GM12878 (cell line): ENCODE data around the gene F2RL3. TPM values are rescaled to one million over a fixed set of nuclear protein-coding genes. Genes with fewer than 3 reads are reported as not detected.
A peak's percentile ranks its signal among the peaks of the same experiment; 100 is the strongest.

Experiments
- ATAC-seq: fragments of 200-7000 bp; cut with Tn5 transposase; 3 replicates; pipeline ENCODE4 v1.9.1; 2020; ENCODE audit warnings: mild to moderate bottlenecking, moderate library complexity
- BruUV-seq: library from RNA; stranded (reverse); fragments of 400-500 nt; replicated peaks from 2 replicates; lab custom pipeline; 2021; lab: Mats Ljungman, UMichigan
- CTCF ChIA-PET: fragments of 300-600 bp; sonication (Branson Sonifier 250); formaldehyde crosslinking; extraction: SDS; loops from one replicate; lab custom pipeline; 2021; ENCODE audit warnings: inconsistent platforms; lab: Yijun Ruan, JAX
- POLR2A ChIA-PET: fragments of 350-600 bp; formaldehyde crosslinking; extraction: SDS; loops from one replicate; lab custom pipeline; 2021; ENCODE audit warnings: inconsistent platforms; lab: Charles Lee
- RAD21 ChIA-PET: fragments of 300-600 bp; sonication (Branson Sonifier 250); formaldehyde crosslinking; loops from one replicate; lab custom pipeline; 2023; ENCODE audit warnings: antibody characterized with exemption; ENCODE audit not compliant: unreplicated experiment; lab: Charles Lee
- SMC1A ChIA-PET: fragments of 300-600 bp; sonication (Branson Sonifier 250); formaldehyde crosslinking; loops from one replicate; lab custom pipeline; 2023; ENCODE audit not compliant: unreplicated experiment, uncharacterized antibody; lab: Charles Lee
- DNase-seq: peaks from one replicate; pipeline ENCODE4 v3.0.0-alpha.2; 2011; ENCODE audit warnings: low read depth, low spot score
- FAIRE-seq: peaks from 3 replicates; lab custom pipeline; 2011; peaks lifted over from hg19 to GRCh38; lab: Jason Lieb, UNC
- H2AFZ ChIP-seq: 2 replicates; pipeline ENCODE4 v1.6.0; 2011; ENCODE audit warnings: low read depth, low read length, control low read depth; ENCODE audit not compliant: control insufficient read depth
- H3K27ac ChIP-seq: 2 replicates; pipeline ENCODE4 v1.5.1; 2011; ENCODE audit warnings: control low read depth; ENCODE audit not compliant: control insufficient read depth, insufficient read depth
- H3K27me3 ChIP-seq, 2 experiments: replicated peaks in 1 of 2; 2 replicates each; pipeline versions ENCODE4 v1.6.0 to v1.6.1; 2011; ENCODE audit warnings: low read length in 1 of 2; ENCODE audit not compliant: control insufficient read depth in 2 of 2, insufficient read depth in 2 of 2
- H3K36me3 ChIP-seq, 2 experiments: 2 replicates each; pipeline ENCODE4 v1.5.1; 2011; ENCODE audit warnings: low read length in 1 of 2; ENCODE audit not compliant: control insufficient read depth in 2 of 2, insufficient read depth in 2 of 2
- H3K4me1 ChIP-seq: 2 replicates; pipeline ENCODE4 v1.6.1; 2011; ENCODE audit warnings: mild to moderate bottlenecking, low read length, moderate library complexity, mixed read lengths; ENCODE audit not compliant: control insufficient read depth, insufficient read depth
- H3K4me2 ChIP-seq: 2 replicates; pipeline ENCODE4 v1.6.0; 2011; ENCODE audit warnings: control low read depth; ENCODE audit not compliant: control insufficient read depth, insufficient read depth
- H3K4me3 ChIP-seq: fragments of 200-600 bp; sonication (generic); 2 replicates; pipeline ENCODE4 v1.5.1; 2016
- H3K79me2 ChIP-seq: 2 replicates; pipeline ENCODE4 v1.6.0; 2011; ENCODE audit warnings: low read length; ENCODE audit not compliant: control insufficient read depth, insufficient read depth
- H3K9ac ChIP-seq: 2 replicates; pipeline ENCODE4 v1.8.0; 2011; ENCODE audit warnings: low read length, control low read depth, mixed read lengths; ENCODE audit not compliant: control insufficient read depth, insufficient read depth
- H3K9me3 ChIP-seq: replicated peaks from 3 replicates; pipeline ENCODE4 v1.5.1; 2011; ENCODE audit warnings: mild to moderate bottlenecking, low read length; ENCODE audit not compliant: control insufficient read depth, insufficient read depth
- H4K20me1 ChIP-seq: 2 replicates; pipeline ENCODE4 v1.6.0; 2011; ENCODE audit not compliant: control insufficient read depth, insufficient read depth
- DPF2 ChIP-seq: fragments of 450-650 bp; IDR thresholded peaks from 2 replicates; pipeline ENCODE4 v1.6.1; 2017; ENCODE audit warnings: mild to moderate bottlenecking
- HDAC6 ChIP-seq: fragments of 200-600 bp; sonication (generic); IDR thresholded peaks from one replicate; pipeline ENCODE4 v1.8.0; 2017; ENCODE audit warnings: antibody characterized with exemption; ENCODE audit not compliant: unreplicated experiment
- IKZF2 ChIP-seq, 2 experiments: fragments of 450-650 bp; IDR thresholded peaks; 2 replicates each; pipeline ENCODE4 v1.6.1; 2017; ENCODE audit warnings: mild to moderate bottlenecking in 2 of 2, moderate library complexity in 2 of 2
- LARP7 ChIP-seq: fragments of 450-650 bp; IDR thresholded peaks from 2 replicates; pipeline ENCODE4 v1.6.1; 2017; ENCODE audit warnings: mild to moderate bottlenecking
- MEF2B ChIP-seq: fragments of 450-650 bp; IDR thresholded peaks from 2 replicates; pipeline ENCODE4 v1.6.1; 2018; ENCODE audit warnings: mild to moderate bottlenecking, moderate library complexity; ENCODE audit not compliant: partially characterized antibody, poor library complexity, severe bottlenecking
- POLR2AphosphoS2 ChIP-seq: IDR thresholded peaks from 2 replicates; pipeline ENCODE4 v1.6.1; 2011; ENCODE audit warnings: low read depth, mild to moderate bottlenecking, low read length, improper control_type of control experiment, moderate library complexity
- POU2F2 ChIP-seq: IDR thresholded peaks from 3 replicates; pipeline ENCODE4 v1.6.1; 2011; ENCODE audit warnings: low read depth, mild to moderate bottlenecking, low read length, borderline replicate concordance
- RAD21 ChIP-seq: IDR thresholded peaks from 2 replicates; pipeline ENCODE4 v1.6.1; 2011; ENCODE audit warnings: mild to moderate bottlenecking, low read depth, low read length, moderate library complexity; ENCODE audit not compliant: insufficient read depth
- RCOR1 ChIP-seq: conservative IDR thresholded peaks from 2 replicates; pipeline ENCODE4 v1.6.1; 2012; ENCODE audit warnings: low read depth, low read length, improper control_type of control experiment
- REST ChIP-seq: IDR thresholded peaks from 2 replicates; pipeline ENCODE4 v1.6.1; 2012; ENCODE audit warnings: mild to moderate bottlenecking, low read depth, low read length
- SREBF1 ChIP-seq: IDR thresholded peaks from 2 replicates; pipeline ENCODE4 v1.6.1; 2012; ENCODE audit warnings: mild to moderate bottlenecking, low read length
- TBL1XR1 ChIP-seq: IDR thresholded peaks from 2 replicates; pipeline ENCODE4 v1.6.1; 2012; ENCODE audit warnings: low read depth, low read length, improper control_type of control experiment
- TCF12 ChIP-seq: IDR thresholded peaks from 2 replicates; pipeline ENCODE4 v1.6.1; 2011; ENCODE audit warnings: low read depth, mild to moderate bottlenecking, low read length
- TCF3 ChIP-seq: IDR thresholded peaks from 2 replicates; pipeline ENCODE4 v1.6.1; 2012; ENCODE audit warnings: low read depth, mild to moderate bottlenecking, low read length, borderline replicate concordance; ENCODE audit not compliant: insufficient read depth
- ZBED1 ChIP-seq: IDR thresholded peaks from 2 replicates; pipeline ENCODE4 v1.6.1; 2016; ENCODE audit warnings: borderline replicate concordance
- ZNF217 ChIP-seq: fragments of 450-650 bp; IDR thresholded peaks from 2 replicates; pipeline ENCODE4 v1.6.1; 2017; ENCODE audit warnings: antibody characterized with exemption, mild to moderate bottlenecking
- ZNF274 ChIP-seq: IDR thresholded peaks from one replicate; pipeline ENCODE4 v1.8.0; 2011; ENCODE audit not compliant: insufficient read length, insufficient read depth
- ZSCAN29 ChIP-seq: fragments of 450-650 bp; IDR thresholded peaks from 2 replicates; pipeline ENCODE4 v1.6.1; 2017; ENCODE audit warnings: mild to moderate bottlenecking, moderate library complexity
- WGBS: methylation state at CpG from one replicate; pipeline ENCODE4 v1.1.6; 2016; ENCODE audit warnings: low lambda C conversion rate; ENCODE audit not compliant: insufficient replicate concordance, insufficient coverage; ENCODE audit errors: missing lambda C conversion rate; 5-methylcytosine and 5-hydroxymethylcytosine counted together
- in situ Hi-C: fragments of 300-500 bp; cut with MboI; formaldehyde crosslinking; loops from 9 replicates; pipeline ENCODE4 v1.14.3; 2018; ENCODE audit warnings: mixed read lengths
- intact Hi-C: fragments of 100-400 bp; cut with micrococcal nuclease; formaldehyde crosslinking; loops from one replicate; pipeline ENCODE4 v1.14.2; 2022; ENCODE audit not compliant: unreplicated experiment
- polyA plus RNA-seq, 11 experiments: library from polyadenylated mRNA; depleted of rRNA in 4 of 11; unstranded in 6 of 11; stranded (reverse) in 5 of 11; fragments of >200 nt; fragmentation: Nextera tagmentation in 4 of 11; fragmentation: Illumina TruSeq in 1 of 11; extraction: Ambion mirVana in 4 of 11; extraction: Trizol in 1 of 11; gene quantifications; 1 replicate in 1 of 11; 2 replicates in 10 of 11; pipeline versions ENCODE4 v1.2.1 to v1.2.3, GENCODE V29; 2011 to 2016; ENCODE audit warnings: inconsistent platforms in 2 of 11, missing spikeins in 2 of 11, low read depth in 1 of 11
- total RNA-seq, 4 experiments: library from RNA; depleted of rRNA in 3 of 4; stranded (reverse); fragments of >200 nt in 3 of 4; fragmentation: Illumina TruSeq in 1 of 4; extraction: Trizol in 1 of 4; gene quantifications; 2 replicates each; pipeline versions ENCODE4 v1.2.1 to v1.2.3, GENCODE V29; 2013 to 2021
- TF ChIP-seq, protein P1 (sequence below): fragments of 150-350 bp; IDR thresholded peaks from 2 replicates; pipeline ENCODE4 v1.6.1; 2014; ENCODE audit warnings: mild to moderate bottlenecking, low read depth, low read length
- TF ChIP-seq, protein P2 (sequence below): IDR thresholded peaks from 2 replicates; pipeline ENCODE4 v1.6.1; 2011; ENCODE audit warnings: borderline replicate concordance, low read depth, mild to moderate bottlenecking, moderate library complexity, mixed read lengths, low read length; ENCODE audit not compliant: insufficient read depth; ENCODE audit errors: extremely low read length

Gene F2RL3
- total and polyA plus RNA-seq, 10 of the 15 experiments (the other 5 are each of a cell fraction or from before 2014, with no cell fraction given) = 0.01 to 1.2 (median 0.29) TPM

DNA sequence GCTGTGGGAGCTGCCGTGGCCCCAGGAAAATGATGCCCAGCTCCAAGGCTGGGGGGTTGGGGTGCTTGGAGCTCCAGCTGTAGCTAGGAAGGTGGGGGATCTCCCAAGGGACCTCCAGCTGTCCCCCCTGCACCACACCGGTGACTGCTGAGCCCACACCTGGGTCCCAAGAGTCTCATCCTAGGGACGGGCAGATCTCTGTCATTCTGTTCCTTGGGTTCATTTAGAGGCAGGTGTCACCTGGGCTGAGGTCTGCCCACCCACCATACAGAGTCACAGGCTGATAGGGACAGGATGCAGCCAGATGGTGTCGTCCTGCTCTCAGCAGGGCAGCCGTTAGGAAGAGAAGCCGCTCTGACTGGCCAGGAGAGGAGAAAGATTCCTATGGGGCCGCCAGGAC, 5.3 kb downstream of the F2RL3 start:
- intact Hi-C loops = loop anchor here (10.0 kb wide), 1 partner anchor 411 kb away; the partner anchor contains the start of genes ABHD8, DDA1 and MRPL34
- peak overlapping the region; percentile 28; the same call in 1 of the 2 replicates for H3K4me2 ChIP-seq
- DNase-seq (no peak), FAIRE-seq (no peak), ATAC-seq (no peak)
- H3K9ac ChIP-seq = no peak overlapping the region
- 43% methylated on average over 7 of the region's 7 CpGs for WGBS
- ChIA-PET CTCF (no interaction called here), POLR2A (interaction anchor here (0.5 kb wide), 1 partner anchor 325 kb away, joined by 3 read pairs; no protein-coding TSS in a partner anchor), SMC1A (no interaction called here), RAD21 (no interaction called here)
- H4K20me1 ChIP-seq = no peaks in the 10 kb centered on the region
- H3K36me3 ChIP-seq = no peaks in the 10 kb centered on the region
- no peak overlapping the region for H3K4me3 ChIP-seq
- H3K27me3 ChIP-seq = no peaks in the 10 kb centered on the region
- TF ChIP-seq ZSCAN29 = no peak
- TF ChIP-seq ZBED1 = no peak
- 0 out of 4 replicates have a peak, but pooled peaks of 1 of the 2 experiments have one; percentile 11 for TF ChIP-seq IKZF2 (IDR thresholded peaks at IDR 0.05)
- TF ChIP-seq DPF2 = no peak
- TF ChIP-seq ZNF274 = no peak
- TF ChIP-seq RCOR1 = no peak
- TF ChIP-seq POLR2AphosphoS2 = no peak
- TF ChIP-seq ZNF217 = no peak
- TF ChIP-seq REST = no peak
- TF ChIP-seq, protein P1, sequence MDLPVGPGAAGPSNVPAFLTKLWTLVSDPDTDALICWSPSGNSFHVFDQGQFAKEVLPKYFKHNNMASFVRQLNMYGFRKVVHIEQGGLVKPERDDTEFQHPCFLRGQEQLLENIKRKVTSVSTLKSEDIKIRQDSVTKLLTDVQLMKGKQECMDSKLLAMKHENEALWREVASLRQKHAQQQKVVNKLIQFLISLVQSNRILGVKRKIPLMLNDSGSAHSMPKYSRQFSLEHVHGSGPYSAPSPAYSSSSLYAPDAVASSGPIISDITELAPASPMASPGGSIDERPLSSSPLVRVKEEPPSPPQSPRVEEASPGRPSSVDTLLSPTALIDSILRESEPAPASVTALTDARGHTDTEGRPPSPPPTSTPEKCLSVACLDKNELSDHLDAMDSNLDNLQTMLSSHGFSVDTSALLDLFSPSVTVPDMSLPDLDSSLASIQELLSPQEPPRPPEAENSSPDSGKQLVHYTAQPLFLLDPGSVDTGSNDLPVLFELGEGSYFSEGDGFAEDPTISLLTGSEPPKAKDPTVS = no peak
- TF ChIP-seq MEF2B = peak; percentile 67
- TF ChIP-seq RAD21 = no peak
- no peak for TF ChIP-seq TBL1XR1
- no peak for TF ChIP-seq LARP7
- no peak for TF ChIP-seq SREBF1
- TF ChIP-seq TCF3 = peak; percentile 77
- TF ChIP-seq POU2F2 = no peak
- TF ChIP-seq HDAC6 = no peak
- TF ChIP-seq, protein P2, sequence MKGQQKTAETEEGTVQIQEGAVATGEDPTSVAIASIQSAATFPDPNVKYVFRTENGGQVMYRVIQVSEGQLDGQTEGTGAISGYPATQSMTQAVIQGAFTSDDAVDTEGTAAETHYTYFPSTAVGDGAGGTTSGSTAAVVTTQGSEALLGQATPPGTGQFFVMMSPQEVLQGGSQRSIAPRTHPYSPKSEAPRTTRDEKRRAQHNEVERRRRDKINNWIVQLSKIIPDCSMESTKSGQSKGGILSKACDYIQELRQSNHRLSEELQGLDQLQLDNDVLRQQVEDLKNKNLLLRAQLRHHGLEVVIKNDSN = no peak
- TF ChIP-seq TCF12 = peak; percentile 87
- TF ChIP-seq, all 136 proteins: peak for 4
- in situ Hi-C loops = no loop called here
- Histone ChIP-seq H3K4me1 (peaks cover 34% of the 10 kb centered on the region), H3K27ac (no peak overlapping the region), H3K79me2 (no peaks in the 10 kb centered on the region), H3K9me3 (no peaks in the 10 kb centered on the region; the same call in 2 of the 3 replicates), H2AFZ (peak overlapping the region; percentile 35)
- BruUV-seq = no TSS peak
